Esophagus squamous epithelium (tissue), 4 donors: ENCODE data around the gene BTNL9.

Experiments used
- POLR2A ChIP-seq, 4 donors: fragments of 450-650 bp; IDR thresholded peaks; one replicate each; pipeline ENCODE4 v1.6.1; 2017; ENCODE audit warnings: antibody characterized with exemption in 4 of 4, mild to moderate bottlenecking in 4 of 4, moderate library complexity in 3 of 4
- TF ChIP-seq, protein P1 (sequence below), 6 experiments: fragments of 450-650 bp in 4 of 6; fragments of 200-600 bp in 2 of 6; sonication (generic) in 2 of 6; IDR thresholded peaks; one replicate each; pipeline ENCODE4 v1.5.1; 2016 to 2019; ENCODE audit warnings: antibody characterized with exemption in 6 of 6, mild to moderate bottlenecking in 4 of 6, moderate library complexity in 4 of 6

DNA sequence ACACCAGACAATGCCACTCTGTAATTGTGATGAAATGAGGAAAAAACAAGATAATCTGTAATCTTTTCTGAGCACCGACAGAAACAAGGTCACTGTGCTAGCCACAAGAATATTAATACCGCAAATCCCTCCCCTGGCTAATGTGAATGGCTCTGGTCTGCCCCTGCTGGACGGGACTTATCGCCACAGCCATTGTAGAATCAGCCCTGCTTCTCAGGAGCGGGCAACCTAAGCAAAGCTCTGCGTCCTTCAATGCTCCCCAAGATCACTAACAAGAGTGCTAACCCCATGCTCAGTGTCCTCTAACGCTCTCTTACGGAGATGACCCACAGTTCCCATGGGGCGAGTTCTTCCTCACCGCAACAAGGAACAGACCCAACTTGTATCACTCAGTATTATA, 48.2 kb downstream of the BTNL9 start:
- TF ChIP-seq, protein P1, sequence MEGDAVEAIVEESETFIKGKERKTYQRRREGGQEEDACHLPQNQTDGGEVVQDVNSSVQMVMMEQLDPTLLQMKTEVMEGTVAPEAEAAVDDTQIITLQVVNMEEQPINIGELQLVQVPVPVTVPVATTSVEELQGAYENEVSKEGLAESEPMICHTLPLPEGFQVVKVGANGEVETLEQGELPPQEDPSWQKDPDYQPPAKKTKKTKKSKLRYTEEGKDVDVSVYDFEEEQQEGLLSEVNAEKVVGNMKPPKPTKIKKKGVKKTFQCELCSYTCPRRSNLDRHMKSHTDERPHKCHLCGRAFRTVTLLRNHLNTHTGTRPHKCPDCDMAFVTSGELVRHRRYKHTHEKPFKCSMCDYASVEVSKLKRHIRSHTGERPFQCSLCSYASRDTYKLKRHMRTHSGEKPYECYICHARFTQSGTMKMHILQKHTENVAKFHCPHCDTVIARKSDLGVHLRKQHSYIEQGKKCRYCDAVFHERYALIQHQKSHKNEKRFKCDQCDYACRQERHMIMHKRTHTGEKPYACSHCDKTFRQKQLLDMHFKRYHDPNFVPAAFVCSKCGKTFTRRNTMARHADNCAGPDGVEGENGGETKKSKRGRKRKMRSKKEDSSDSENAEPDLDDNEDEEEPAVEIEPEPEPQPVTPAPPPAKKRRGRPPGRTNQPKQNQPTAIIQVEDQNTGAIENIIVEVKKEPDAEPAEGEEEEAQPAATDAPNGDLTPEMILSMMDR (IDR thresholded peaks at IDR 0.05), result peak in 1 of 6 experiments; percentile 12
- no peak for TF ChIP-seq POLR2A (IDR thresholded peaks at IDR 0.05)
